GM18502 (cell line): ENCODE data around the gene ADAMTS2.

Source experiments
- ATAC-seq: cut with Tn5 transposase; IDR thresholded peaks from one replicate; pipeline ENCODE4 v1.9.1; 2021; ENCODE audit warnings: mild to moderate bottlenecking; ENCODE audit not compliant: unreplicated experiment, poor library complexity

ADAMTS2 gene

DNA sequence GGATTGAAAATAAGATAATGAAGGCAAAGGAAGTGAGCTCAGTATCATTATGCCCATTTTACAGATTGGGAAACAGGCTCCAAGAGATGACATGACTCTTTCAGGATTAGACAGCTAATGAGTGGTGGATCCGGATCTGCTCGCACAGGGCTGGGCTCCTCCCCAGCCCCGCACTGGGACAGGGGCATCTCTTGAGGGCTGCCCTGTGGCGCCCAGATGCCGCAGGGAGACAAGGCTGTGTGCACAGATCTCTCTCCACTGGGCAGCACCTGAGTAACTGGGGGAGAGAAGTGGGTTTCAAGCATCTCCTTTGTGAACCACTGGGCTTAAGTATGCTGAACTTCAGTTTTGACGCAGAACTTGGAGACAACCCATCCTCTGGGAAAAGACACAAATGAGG is 43.9 kb downstream of the ADAMTS2 start:
- ATAC-seq: no peak

DNA sequence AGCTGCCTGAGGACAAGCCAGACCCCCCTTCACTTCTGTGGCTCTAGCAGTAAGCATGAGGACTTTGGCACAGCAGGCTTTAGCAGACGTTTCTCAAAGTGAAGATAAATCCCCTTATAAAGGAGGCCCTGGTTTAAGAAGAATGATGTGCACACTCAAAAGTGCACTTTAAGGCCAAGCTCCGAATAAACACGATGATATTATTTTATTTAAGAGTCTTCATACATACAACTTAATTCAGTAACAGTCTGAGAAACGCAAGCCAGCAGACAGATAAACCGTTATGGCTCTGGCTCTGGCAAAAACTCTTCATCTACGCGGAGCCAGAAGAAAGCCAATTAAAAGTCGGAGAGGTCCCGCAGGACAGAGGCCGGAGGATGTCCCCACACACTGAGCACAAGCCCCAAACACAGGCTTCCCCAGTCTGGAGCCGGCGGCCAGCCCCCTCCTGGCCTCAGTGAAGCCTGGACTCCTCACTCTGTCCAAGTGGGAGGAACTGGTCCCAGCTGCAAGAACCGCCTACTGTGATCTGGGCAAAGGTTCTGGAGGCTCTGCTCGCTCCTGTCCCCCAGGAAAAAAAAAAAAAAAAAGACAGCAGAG is 44.6 kb downstream of the ADAMTS2 start:
- no peak for ATAC-seq

DNA sequence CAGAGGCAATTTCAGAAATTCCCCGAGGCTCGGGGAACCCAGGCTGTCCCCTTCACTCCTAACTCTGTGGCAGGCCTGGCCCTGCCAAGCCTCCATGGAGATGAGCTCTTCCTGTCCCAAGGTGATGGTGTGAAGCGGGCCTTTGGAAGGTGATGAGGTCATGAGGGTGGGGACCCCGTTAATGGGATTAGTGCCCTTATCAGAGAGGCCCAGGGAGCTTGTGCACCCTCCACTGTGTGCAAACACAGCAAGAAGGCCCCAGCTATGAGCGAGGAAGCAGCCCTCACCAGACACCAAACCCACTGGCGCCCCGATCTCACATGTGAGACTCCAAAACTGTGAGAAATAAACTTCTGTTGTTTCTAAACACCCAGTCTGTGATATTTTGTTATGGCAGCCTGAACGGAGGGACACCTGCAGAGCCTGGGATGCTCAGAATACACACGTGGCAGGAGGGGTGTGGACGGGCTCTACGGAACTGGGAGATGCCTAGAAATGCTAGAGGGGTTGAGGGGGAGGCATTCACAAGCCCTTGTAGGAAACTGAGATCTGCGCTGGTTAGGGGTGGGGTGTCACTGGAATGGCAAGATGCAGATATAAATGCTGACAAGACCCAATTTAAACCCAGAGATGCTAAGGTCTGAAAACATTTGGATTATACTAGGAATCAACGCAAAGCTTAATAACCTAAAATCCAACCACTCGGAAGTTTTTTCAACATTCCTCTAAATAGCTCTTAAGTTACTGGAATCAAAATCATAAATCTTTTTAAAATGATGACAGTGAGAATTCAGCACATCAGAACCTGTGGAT is 46.9 kb downstream of the ADAMTS2 start:
- ATAC-seq: no peak

DNA sequence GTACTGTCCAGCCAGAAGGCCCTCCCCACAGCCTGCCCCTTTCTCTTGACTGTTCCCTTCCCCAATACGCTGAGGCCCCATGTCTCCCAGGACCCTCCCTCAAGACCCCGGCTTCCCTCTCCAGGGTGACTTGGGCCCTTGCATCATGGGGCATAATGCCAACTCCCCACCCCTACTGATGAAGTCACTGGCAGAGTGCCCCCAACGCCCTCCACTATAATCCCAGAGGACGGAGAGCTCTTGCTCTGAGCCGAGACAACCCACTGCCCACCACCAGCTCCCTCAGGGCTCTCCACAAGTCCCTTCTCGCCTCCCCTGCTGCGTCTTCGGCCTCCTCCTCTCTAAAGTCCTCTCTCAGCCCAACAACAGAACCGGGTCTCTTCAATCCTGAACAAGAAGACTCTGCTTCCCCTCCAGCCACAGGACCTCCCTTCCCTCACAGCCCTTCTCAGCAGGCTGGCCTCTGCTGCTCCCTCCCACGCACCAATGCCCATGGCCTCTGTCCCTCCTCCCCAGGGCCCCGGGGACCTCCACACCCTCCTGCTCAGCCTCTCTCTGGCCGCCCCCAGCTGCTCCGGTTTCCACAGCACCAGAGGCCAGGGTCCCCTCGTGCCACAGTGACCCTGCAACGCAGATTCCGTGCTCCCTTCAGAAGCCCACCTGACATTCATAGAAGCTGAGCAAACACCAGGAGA is 47.6 kb downstream of the ADAMTS2 start:
- no peak for ATAC-seq

DNA sequence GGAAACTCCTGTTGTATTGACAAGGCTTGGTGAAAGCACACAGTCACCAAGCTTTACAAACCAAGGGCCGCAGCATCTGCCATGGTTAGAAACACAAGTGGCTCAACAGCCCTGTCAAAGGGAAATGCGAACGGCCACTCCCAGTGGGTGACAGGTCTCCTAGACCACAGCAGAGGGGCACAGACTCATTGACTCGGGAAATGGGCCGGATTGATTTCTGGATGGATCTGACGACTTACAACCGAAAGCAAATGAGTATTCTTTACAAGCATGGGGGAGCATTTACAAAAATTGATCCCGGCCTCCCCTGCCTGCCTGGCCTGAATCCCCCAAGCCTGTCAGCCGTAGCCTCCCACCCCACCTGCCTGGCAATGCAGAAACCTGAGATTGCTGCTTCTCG is 48.2 kb downstream of the ADAMTS2 start:
- ATAC-seq: no peak

DNA sequence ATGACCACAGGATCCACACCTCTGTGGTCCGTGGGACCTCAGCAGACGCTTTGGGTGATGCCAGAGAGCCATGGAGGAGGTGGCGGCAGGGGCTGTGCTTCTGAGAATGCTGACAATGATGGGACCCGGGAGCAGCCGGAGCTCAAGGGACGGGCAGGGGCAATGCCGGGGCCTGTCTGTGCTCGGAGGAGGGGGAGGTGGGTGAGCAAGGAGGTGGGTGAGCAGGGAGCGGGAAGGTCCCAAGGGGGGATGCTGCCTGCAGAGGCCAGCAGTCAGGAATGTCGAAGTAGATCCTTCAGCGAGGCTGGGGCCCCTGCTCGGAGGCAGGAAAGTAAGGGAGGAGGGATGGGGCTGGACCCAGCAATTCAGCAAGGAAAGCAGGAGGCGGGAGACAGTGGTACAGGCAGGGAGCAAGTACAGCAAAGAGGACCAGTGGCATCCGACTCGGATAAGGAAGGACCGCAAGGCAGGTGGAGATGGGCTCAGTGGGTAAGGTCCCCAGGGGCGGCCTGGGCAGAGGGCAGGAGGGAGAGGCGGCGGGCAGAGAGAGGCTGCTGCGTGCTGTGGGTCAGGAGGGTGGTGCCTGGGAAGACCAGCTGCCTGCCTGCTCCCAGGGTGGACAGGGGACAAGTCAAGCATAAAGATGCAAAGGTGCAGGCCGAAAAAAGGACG is 49.0 kb downstream of the ADAMTS2 start:
- ATAC-seq: no peak

DNA sequence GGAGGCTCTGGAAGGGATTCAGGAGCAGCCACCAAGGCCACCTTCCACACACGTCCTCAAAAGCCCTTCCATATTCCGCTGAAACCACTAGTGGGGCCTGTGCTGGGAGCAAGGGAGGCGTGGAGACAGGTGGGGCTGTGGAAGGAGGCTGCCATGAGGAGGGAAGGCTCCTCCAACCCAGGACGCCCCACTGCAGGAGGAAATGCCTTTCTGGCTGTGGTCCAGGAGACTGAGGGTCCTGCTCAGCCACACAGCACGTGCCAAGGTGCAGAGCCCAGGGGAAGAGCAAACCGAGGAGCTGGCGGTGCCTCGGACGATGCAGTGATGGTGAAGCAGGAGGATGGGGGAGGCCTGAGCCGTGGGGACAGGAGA is 49.5 kb downstream of the ADAMTS2 start:
- no peak for ATAC-seq

DNA sequence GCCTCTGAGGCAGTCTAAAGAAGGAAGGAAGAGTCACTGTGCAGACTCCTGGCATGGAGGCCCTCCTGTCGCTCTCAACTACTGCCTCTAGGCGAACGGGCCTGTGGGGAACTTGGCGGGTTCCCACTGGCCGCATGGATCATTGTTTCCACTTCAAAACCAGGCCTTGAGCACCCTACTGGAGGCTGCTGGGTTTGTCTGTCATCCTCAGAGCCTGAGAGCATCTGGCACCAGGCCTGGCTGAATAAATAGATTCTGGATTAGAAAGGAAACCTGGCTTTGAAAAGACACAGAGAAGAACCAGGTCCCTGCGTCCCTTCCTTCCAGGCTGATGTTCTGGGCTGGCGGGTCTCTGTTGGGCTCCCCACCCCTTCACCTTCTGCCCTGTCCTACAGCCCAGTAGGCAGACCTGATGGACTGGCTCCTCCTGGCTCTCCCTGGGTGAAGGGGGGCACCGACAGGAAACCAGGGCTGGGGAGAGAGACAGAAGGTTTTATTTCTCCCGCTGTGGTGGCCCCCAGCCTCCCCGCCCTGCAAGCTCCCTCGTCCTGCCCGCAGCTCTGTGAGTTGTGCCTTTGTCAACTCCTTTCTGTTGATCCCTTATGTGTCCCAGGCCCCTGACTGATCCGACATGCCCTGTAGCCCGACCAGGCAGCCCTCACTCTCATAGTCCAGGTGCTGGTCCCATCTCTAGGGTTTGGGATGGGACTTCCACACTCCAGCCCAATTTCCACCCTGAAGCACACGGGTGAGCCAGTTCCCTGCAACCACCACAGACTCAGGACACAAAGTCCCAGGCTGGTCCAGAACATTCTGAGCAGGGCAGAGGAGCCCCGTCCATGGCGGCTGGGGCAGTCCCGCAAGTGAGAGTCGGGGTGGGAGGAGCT is 50.1 kb downstream of the ADAMTS2 start:
- ATAC-seq: no peak

DNA sequence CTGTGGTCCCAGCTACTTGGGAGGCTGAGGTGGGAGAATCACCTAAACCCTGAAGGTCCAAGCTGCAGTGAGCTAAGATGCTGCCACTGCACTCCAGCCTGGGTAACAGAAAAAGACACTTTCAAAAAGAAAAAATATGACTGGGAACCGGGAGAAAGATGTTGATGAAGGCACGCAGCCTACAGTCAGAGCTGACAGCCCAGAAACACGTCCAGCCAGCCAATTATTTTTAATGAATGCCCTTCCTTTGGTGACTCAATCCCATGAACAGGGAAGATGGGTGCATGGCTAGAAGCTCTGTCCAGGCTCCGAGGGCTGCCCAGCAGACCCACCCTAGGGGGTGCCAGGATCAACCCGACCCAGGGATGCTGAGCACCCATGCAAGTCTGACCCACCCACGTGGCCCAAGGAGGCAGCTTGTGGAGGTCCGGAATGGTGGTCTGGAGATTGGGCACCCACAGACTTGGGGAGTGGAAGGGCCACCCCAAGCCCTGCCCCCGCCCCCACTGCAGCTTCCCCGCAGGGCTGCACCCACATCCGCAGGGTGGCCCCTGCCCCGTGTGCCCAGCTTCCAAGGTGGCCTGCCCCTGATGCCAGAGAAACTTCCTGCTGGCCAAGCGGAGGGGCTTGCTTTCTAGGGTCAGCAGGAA is 51.0 kb downstream of the ADAMTS2 start:
- no peak for ATAC-seq

DNA sequence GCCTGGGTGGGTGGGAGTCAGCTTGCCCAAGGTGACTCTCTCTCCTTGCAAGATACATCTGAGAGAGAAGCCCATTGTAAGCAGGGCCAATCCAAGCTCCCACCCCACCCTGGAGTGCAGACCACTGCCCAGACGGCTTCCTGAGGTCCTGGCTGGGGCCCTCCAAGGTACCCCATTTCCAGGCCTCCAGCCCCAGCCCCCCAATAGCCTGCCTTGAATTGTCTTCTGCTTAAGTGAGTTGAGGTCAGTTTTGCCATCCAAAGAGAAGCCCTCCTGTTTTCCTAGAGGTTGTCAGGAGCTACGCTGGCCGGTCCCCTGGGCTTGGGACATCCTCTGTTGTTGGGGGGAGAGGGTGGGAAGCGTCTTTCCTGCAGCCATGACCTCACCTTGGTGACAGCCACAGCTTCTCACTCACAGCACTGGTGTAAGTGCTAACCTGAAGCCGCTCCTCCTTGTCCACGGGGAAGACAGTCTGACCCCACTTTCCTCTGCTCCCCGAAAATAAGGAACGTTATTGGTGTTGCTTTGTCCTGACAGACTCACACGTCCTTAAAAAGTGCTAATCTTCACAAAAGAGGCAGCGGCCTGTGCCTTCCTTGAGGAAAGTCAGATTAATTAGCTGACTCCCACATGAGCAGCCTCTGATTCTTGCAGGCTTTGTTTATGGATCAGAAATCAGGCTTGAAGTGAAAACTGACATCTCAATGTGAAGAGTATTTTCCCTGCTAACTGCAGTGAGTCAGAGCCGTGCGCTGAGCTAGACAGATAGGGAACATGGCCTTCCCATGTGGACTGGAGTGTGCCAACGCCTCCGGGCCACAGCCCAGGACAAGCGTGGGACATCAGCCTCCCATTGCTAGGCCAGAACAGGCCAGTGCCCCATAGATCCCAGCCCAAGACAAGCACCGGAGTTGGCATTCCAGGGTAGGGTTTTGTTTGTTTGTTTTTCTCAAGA is 52.3 kb downstream of the ADAMTS2 start:
- ATAC-seq: no peak

DNA sequence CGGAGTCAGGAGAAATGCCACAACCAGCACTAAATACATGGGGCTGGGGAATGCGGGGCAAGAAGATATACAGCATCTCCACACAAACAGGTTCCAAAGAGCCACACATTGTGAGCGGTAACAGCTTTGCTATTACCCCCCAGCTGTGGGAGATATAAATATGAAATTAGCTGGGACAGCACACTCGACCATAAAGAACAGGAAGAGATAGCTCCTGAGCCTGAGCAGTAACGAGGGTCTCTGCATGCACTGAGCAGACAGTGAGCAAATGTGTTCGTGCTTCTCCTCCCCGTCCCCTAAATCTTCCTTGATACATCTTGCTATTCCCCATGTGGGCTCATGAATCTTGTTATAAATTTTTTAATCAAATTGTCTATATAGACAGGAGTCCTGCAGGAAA is 53.1 kb downstream of the ADAMTS2 start:
- no peak for ATAC-seq

DNA sequence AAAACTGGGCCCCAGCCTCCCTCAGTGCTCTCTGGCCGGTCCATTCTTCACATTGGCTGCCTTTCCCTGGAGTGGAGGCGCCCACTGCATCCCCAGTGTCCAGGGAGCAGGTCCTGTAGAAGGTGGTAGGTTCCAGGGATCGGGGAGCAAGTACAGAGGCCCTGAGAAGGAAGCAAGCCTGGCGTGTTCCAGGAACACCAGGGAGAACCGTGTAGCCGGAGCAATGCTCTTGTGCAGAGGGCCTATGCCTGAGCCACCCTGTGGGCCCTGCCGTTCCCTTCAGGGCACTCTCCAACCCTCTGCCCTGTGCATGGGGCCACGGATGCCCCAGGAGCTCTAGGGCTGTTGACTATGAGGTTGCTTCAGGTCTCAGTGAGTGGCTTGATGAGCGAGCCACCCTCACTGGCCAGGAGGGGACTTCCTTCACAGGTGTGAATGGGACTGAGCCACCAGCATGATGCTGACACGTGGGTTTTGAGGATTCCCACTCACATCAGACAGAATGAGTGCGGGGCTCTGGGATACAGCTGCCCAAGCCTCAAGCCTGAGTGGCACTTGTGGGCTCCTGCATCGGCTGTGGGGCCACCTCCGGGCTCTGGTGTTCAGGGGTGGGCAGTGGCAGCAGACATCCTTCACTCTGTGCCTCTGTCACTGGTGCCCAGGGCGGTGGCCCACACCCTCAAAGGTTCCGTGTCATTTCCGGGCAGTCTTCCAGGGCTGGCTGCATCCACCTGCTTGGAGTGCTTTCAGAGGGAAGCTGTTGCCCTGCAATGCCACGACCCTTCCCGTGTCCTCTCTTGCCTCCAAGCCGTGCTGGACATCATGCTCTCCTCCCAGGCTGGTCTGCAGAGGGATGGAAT is 54.4 kb downstream of the ADAMTS2 start:
- no peak for ATAC-seq

DNA sequence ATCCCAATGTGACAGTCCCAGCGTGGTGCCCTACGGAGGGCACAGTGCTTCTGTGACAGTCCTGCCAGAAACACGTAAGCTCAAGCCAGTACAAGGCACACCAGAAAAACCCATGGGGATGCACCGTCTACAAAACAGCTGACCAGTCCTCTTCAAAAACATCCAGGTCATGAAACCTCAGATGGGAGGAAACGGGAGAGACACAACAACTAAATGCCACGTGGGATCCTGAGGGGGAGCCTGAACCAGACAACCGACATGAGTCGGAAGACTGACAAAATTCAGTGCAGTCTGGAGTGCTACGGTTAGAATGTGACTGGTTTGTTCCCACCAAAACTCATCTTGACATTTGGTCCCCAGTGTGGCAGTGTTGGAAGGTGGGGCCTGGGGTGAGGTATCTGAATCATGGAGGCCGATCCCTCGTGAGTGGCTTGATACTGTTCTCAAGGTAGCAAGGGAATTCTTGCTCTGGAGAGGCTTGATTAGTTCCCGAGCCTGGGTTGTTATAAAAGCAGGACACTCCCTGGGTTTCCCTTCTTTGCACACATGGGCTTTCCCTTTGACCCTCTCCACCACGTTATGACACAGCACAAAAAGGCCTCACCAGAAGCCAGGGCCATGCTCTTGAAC is 55.4 kb downstream of the ADAMTS2 start:
- ATAC-seq: no peak

DNA sequence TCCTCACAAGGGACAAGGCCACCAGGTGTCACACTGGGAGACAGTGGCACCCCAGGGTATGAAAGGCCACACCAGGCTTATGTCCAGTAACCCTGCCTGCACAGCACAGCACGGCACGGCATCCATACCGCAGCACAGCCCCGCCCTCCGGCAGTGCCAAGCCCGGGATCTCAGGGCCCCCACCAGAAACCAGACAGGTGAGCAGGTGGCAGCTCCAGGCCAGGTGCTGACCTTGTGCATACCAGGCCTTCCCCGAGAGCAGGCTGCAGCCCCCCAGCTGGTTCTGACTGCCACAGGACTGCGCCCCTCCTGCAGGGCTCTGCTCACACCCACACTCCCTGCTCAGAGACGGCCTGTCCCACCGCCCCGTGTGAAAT is 56.5 kb downstream of the ADAMTS2 start:
- ATAC-seq: no peak

DNA sequence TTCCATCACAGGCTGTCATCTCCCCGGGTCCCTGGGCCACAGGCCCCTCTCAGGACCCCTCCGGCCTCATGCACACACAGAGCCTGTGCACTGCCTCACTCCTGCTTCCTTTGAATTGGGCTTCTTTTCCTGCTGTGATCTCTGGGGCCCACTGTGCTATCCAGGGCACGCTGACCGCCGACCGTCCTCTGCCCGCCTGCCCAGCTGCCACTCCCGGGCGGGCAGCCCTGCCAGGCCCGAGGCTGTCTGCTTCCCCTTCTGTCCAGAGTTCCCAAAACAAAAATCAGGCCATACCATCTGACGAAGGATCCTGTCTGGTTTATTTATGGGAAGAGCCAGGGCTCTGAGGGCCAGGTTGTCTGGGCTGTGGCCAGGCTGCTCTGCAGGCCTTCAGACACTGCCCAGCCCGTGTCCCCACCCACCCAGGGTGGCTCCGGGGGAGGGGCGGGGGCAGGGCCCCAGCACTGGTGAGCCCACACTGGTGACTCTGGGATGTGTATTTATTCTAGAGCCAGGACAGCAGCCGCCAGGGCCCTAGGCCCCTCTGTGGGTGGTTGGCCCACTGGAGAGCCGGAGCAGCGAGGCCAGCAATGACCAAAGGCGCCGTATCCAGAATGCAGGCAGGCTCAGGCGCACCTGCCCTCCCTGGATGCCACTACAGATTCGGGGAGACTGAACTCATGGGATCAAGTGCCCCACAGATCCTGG is 57.0 kb downstream of the ADAMTS2 start:
- ATAC-seq: no peak

DNA sequence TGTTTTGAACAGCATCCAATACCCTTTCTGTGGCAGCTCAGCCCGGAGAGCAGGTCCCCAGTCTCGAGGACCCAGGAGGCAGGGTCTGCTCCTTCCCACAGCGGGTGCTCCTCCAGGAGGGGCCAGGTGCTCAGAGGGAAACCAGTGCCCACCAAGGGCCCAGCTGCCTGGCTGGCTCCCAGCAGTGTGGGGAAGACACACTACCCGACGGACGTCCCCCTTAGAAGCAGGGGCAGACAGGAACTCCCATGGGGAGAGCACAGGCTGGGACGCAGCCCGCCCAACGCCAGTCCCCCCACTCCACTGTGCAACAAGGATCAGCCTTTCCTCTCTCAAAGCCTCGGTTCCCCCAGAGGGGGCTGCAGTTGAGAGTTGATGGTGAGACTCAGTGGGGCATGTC is 57.6 kb downstream of the ADAMTS2 start:
- no peak for ATAC-seq

DNA sequence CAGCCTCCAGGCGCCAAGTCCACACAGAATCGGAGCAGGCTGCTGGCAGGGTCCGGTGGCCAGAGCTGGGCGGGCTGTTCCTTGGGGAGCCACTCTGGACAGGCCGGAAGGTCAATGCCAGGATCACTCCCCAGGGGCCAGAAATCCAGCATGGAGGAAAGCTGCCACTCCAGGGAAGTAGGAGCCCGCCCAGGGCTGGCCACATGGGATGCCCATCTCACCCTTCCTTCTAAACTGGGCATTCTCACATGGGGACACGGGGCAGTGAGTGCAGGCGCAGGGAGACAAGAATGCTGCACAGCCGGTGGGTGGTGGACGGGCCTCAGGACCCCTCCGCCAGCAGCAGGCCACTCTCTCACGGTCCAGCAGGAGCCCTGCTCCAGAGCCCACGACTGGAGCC is 58.2 kb downstream of the ADAMTS2 start:
- no peak for ATAC-seq
